ENCODE results near the gene KRT25.
"Not testable (repeated sequence)": the region's sequence is repeated elsewhere in the genome, so short reads cannot be mapped to it uniquely, and the experiment has no call there.

DNA sequence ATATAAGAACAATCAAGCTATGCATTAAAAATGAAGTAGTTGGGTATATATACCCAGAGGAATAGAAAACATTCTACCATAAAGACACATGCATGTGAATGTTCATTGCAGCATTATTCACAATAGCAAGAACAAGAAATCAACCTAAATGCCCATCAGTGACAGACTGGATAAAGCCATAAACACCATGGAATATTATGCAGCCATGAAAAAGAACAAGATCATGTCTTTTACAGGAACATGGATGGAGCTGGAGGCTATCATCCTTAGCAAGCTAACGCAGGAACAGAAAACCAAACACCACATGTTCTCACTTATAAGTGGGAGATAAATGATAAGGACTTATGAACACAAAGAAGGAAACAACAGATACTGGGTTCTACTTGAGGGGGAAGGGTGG lies 6.5 kb downstream of the KRT25 start:
- TF ChIP-seq, protein P1, sequence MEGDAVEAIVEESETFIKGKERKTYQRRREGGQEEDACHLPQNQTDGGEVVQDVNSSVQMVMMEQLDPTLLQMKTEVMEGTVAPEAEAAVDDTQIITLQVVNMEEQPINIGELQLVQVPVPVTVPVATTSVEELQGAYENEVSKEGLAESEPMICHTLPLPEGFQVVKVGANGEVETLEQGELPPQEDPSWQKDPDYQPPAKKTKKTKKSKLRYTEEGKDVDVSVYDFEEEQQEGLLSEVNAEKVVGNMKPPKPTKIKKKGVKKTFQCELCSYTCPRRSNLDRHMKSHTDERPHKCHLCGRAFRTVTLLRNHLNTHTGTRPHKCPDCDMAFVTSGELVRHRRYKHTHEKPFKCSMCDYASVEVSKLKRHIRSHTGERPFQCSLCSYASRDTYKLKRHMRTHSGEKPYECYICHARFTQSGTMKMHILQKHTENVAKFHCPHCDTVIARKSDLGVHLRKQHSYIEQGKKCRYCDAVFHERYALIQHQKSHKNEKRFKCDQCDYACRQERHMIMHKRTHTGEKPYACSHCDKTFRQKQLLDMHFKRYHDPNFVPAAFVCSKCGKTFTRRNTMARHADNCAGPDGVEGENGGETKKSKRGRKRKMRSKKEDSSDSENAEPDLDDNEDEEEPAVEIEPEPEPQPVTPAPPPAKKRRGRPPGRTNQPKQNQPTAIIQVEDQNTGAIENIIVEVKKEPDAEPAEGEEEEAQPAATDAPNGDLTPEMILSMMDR (IDR thresholded peaks at IDR 0.05), result not testable (repeated sequence)
- not testable (repeated sequence) for TF ChIP-seq EZH2 (IDR thresholded peaks at IDR 0.05; ENCODE audit: borderline replicate concordance, insufficient read depth, low read depth, low read length, poor library complexity, severe bottlenecking)
